Smooth muscle cell (in vitro differentiated cells): ENCODE data around the gene DTD1. TPM values are rescaled to one million over a fixed set of nuclear protein-coding genes. Genes with fewer than 3 reads are reported as not detected.

Experiments used
- DNase-seq: peaks from one replicate; lab custom pipeline; 2025; ENCODE audit not compliant: unreplicated experiment; lab: John Stamatoyannopoulos, UW
- H2AFZ ChIP-seq: fragments of 200-600 bp; sonication (generic); 2 replicates; pipeline ENCODE4 v1.6.0; 2016; ENCODE audit warnings: antibody characterized with exemption, low read depth, mild to moderate bottlenecking
- H3F3A ChIP-seq: fragments of 200-600 bp; sonication (generic); 2 replicates; pipeline ENCODE4 v1.6.0; 2017; ENCODE audit warnings: antibody characterized with exemption, low read depth
- H3K27ac ChIP-seq: fragments of 200-600 bp; sonication (generic); 2 replicates; pipeline ENCODE4 v1.5.1; 2016; ENCODE audit warnings: low read depth, mild to moderate bottlenecking
- H3K27me3 ChIP-seq: fragments of 200-600 bp; sonication (generic); 2 replicates; pipeline ENCODE4 v1.6.1; 2016; ENCODE audit warnings: low read depth, mild to moderate bottlenecking
- H3K36me3 ChIP-seq: fragments of 200-600 bp; sonication (generic); 2 replicates; pipeline ENCODE4 v1.5.1; 2016; ENCODE audit warnings: low read depth
- H3K4me1 ChIP-seq: fragments of 200-600 bp; sonication (generic); 2 replicates; pipeline ENCODE4 v1.5.1; 2016; ENCODE audit warnings: low read depth
- H3K4me2 ChIP-seq: fragments of 200-600 bp; sonication (generic); 2 replicates; pipeline ENCODE4 v1.6.0; 2016; ENCODE audit warnings: mild to moderate bottlenecking
- H3K4me3 ChIP-seq: fragments of 200-600 bp; sonication (generic); 2 replicates; pipeline ENCODE4 v1.5.1; 2016; ENCODE audit warnings: mild to moderate bottlenecking
- H3K79me2 ChIP-seq: fragments of 200-600 bp; sonication (generic); 2 replicates; pipeline ENCODE4 v1.6.0; 2016; ENCODE audit warnings: low read depth, mild to moderate bottlenecking
- H3K9ac ChIP-seq: fragments of 200-600 bp; sonication (generic); 2 replicates; pipeline ENCODE4 v1.6.0; 2016; ENCODE audit warnings: low read depth
- H3K9me3 ChIP-seq: fragments of 200-600 bp; sonication (generic); replicated peaks from 2 replicates; pipeline ENCODE4 v1.5.1; 2016; ENCODE audit warnings: low read depth
- H4K20me1 ChIP-seq: fragments of 200-600 bp; sonication (generic); 2 replicates; pipeline ENCODE4 v1.6.0; 2016; ENCODE audit warnings: low read depth
- WGBS: methylation state at CpG from one replicate; pipeline ENCODE4 v1.1.7; 2016; ENCODE audit warnings: low lambda C conversion rate; 5-methylcytosine and 5-hydroxymethylcytosine counted together
- polyA plus RNA-seq: library from polyadenylated mRNA; unstranded; fragments of >200 nt; fragmentation: Nextera tagmentation; extraction: Ambion mirVana; gene quantifications from 2 replicates; pipeline ENCODE4 v1.2.1, GENCODE V29; 2016
- total RNA-seq: library from RNA; depleted of rRNA; stranded (reverse); fragments of >200 nt; gene quantifications from 2 replicates; pipeline ENCODE4 v1.2.3, GENCODE V29; 2014
- TF ChIP-seq, protein P1 (sequence below): fragments of 200-600 bp; sonication (generic); IDR thresholded peaks from 2 replicates; pipeline ENCODE4 v1.5.1; 2017; ENCODE audit warnings: borderline replicate concordance, mild to moderate bottlenecking, antibody characterized with exemption; ENCODE audit not compliant: insufficient read depth, poor library complexity, severe bottlenecking

Gene DTD1
- total and polyA plus RNA-seq, 2 experiments from 2014 or later, result 23.9 to 26.9 TPM

DNA sequence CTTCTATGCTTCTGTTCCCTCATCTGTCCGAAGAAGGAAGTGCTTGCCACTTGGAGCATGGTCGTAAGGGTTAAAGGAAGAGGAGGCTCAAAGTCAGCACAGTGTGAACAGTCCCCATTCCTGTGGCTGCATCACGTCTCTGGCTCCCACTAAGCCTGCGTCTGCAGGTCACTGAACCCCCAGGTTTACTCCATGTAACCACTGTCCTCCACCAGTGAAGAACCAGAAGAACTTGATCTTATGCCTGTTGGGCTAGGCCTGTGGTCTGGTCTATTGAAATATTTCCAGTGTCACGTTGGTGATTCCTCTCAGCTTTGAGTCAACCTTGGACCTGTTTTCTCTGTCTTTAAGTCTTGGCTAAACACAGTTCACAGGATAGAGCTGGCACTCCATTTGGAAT is 179.8 kb downstream of the DTD1 start:
- Histone ChIP-seq H3K27ac (no peak overlapping the region), H3K4me2 (no peak overlapping the region), H3K36me3 (no peaks in the 10 kb centered on the region), H2AFZ (no peak overlapping the region), H3K27me3 (no peaks in the 10 kb centered on the region), H3K4me3 (no peak overlapping the region), H3K9me3 (no peaks in the 10 kb centered on the region), H4K20me1 (no peaks in the 10 kb centered on the region), H3K4me1 (no peaks in the 10 kb centered on the region), H3K79me2 (no peaks in the 10 kb centered on the region), H3F3A (no peaks in the 10 kb centered on the region), H3K9ac (no peak overlapping the region)
- WGBS, result 70% methylated on average over 5 of the region's 5 CpGs
- no peak for DNase-seq
- TF ChIP-seq, protein P1, sequence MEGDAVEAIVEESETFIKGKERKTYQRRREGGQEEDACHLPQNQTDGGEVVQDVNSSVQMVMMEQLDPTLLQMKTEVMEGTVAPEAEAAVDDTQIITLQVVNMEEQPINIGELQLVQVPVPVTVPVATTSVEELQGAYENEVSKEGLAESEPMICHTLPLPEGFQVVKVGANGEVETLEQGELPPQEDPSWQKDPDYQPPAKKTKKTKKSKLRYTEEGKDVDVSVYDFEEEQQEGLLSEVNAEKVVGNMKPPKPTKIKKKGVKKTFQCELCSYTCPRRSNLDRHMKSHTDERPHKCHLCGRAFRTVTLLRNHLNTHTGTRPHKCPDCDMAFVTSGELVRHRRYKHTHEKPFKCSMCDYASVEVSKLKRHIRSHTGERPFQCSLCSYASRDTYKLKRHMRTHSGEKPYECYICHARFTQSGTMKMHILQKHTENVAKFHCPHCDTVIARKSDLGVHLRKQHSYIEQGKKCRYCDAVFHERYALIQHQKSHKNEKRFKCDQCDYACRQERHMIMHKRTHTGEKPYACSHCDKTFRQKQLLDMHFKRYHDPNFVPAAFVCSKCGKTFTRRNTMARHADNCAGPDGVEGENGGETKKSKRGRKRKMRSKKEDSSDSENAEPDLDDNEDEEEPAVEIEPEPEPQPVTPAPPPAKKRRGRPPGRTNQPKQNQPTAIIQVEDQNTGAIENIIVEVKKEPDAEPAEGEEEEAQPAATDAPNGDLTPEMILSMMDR, result no peak

- Histone ChIP-seq H3F3A (no peaks in the 10 kb centered on the region), H3K4me2 (no peak overlapping the region), H3K9me3 (no peaks in the 10 kb centered on the region), H3K27me3 (no peaks in the 10 kb centered on the region), H3K9ac (no peak overlapping the region), H3K36me3 (no peaks in the 10 kb centered on the region), H2AFZ (no peak overlapping the region), H4K20me1 (no peaks in the 10 kb centered on the region), H3K79me2 (no peaks in the 10 kb centered on the region), H3K4me3 (no peak overlapping the region), H3K27ac (no peak overlapping the region), H3K4me1 (no peaks in the 10 kb centered on the region)
- 91% methylated on average over 1 of the region's 1 CpG for WGBS
- DNase-seq, result no peak
- TF ChIP-seq, protein P1, result no peak
Measured at GRCh38 chr20:18773566-18773965, 185.7 kb downstream of the DTD1 start.

DNA sequence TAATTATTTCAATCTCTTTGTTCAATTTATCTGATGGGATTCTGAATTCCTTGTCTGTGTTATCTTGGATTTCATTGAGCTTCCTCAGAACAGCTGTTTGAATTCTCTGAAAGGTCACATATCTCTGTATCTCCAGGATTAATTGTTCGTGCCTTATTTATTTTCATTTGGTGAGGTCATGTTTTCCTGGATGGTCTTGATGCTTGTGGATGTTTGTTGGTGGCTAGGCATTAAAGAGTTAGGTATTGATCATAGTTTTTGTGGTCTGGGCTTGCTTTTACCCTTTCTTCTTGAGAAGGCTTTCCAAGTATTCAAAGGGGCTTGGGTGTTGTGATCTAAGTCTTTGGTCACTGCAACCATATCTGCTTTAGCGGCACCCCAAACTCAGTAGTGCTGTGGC is 186.4 kb downstream of the DTD1 start:
- no peaks in the 10 kb centered on the region for H3F3A ChIP-seq
- no peaks in the 10 kb centered on the region for H4K20me1 ChIP-seq
- no peak overlapping the region for H3K27ac ChIP-seq
- H2AFZ ChIP-seq, result no peak overlapping the region
- TF ChIP-seq, protein P1, result no peak
- no peak overlapping the region for H3K9ac ChIP-seq
- no peak overlapping the region for H3K4me3 ChIP-seq
- no peaks in the 10 kb centered on the region for H3K27me3 ChIP-seq
- DNase-seq, result no peak
- H3K9me3 ChIP-seq, result no peaks in the 10 kb centered on the region
- no peaks in the 10 kb centered on the region for H3K36me3 ChIP-seq
- no peak overlapping the region for H3K4me2 ChIP-seq
- WGBS, result 83% methylated on average over 2 of the region's 2 CpGs
- H3K79me2 ChIP-seq, result no peaks in the 10 kb centered on the region
- H3K4me1 ChIP-seq, result no peaks in the 10 kb centered on the region

DNA sequence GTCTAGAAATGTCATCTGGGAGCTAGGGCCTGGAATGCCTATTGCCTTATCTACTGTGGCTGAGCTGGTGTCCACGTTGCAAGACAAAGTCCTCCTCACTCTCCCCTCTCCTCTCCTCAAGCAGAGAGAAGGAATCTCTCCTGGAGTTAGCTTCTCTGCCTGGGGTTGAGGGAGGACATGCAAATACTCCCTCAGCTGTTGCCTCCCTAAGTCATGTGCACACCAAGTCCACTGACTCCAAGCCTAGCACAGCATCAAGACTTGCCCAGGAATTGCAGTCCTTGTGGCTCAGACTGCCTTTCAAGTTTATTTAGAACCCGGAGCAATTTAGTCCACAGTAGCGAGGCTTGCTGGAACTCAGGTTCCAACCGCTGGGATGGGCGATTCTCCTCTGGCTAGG is 187.8 kb downstream of the DTD1 start:
- Histone ChIP-seq H3K4me1 (no peaks in the 10 kb centered on the region), H3K9me3 (no peaks in the 10 kb centered on the region), H3K27me3 (no peaks in the 10 kb centered on the region), H3K36me3 (no peaks in the 10 kb centered on the region), H3K4me3 (no peak overlapping the region), H3K4me2 (no peak overlapping the region), H3K27ac (no peak overlapping the region), H3F3A (no peaks in the 10 kb centered on the region), H2AFZ (no peak overlapping the region), H3K9ac (no peak overlapping the region), H3K79me2 (no peaks in the 10 kb centered on the region), H4K20me1 (no peaks in the 10 kb centered on the region)
- TF ChIP-seq, protein P1, result no peak
- WGBS, result 84% methylated on average over 5 of the region's 5 CpGs
- DNase-seq, result no peak
